Endothelial cell of umbilical vein (primary cell): ENCODE data around the gene STPG3. TPM values are rescaled to one million over a fixed set of nuclear protein-coding genes. Genes with fewer than 3 reads are reported as not detected.
A peak's percentile ranks its signal among the peaks of the same experiment; 100 is the strongest.

Experiments used
- BruUV-seq: library from RNA; stranded (reverse); fragments of 400-500 nt; replicated peaks from 2 replicates; lab custom pipeline; 2021; lab: Mats Ljungman, UMichigan
- CTCF ChIA-PET: fragments of 300-600, 350-600 bp; sonication (Branson Sonifier 250); formaldehyde crosslinking; loops from one replicate; lab custom pipeline; 2021; ENCODE audit warnings: antibody characterized with exemption, inconsistent platforms; lab: Charles Lee
- POLR2A ChIA-PET: fragments of 300-600, 350-600 bp; sonication (Branson Sonifier 250); formaldehyde crosslinking; loops from one replicate; lab custom pipeline; 2021; ENCODE audit warnings: antibody characterized with exemption, inconsistent platforms; lab: Charles Lee
- DNase-seq: peaks from one replicate; pipeline ENCODE4 v3.0.0-alpha.2; 2011; ENCODE audit warnings: low read depth, low spot score
- FAIRE-seq: peaks from 2 replicates; lab custom pipeline; 2011; peaks lifted over from hg19 to GRCh38; lab: Jason Lieb, UNC
- H2AFZ ChIP-seq: 2 replicates; pipeline ENCODE4 v1.6.0; 2012; ENCODE audit warnings: low read depth, low read length, control low read depth, inconsistent platforms
- H3K27ac ChIP-seq: 2 replicates; pipeline ENCODE4 v1.5.1; 2011; ENCODE audit warnings: low read depth, mild to moderate bottlenecking, control low read depth, low read length, moderate library complexity; ENCODE audit not compliant: insufficient read depth
- H3K27me3 ChIP-seq, 2 experiments: 2 replicates each; pipeline versions ENCODE4 v1.6.0 to v1.6.1; 2011; ENCODE audit warnings: low read length in 2 of 2, mixed read lengths in 1 of 2; ENCODE audit not compliant: control insufficient read depth in 2 of 2, insufficient read depth in 2 of 2
- H3K36me3 ChIP-seq, 2 experiments: 2 replicates in 1 of 2; 3 replicates in 1 of 2; pipeline ENCODE4 v1.5.1; 2011; ENCODE audit warnings: low read length in 2 of 2, mild to moderate bottlenecking in 1 of 2, moderate library complexity in 1 of 2; ENCODE audit not compliant: control insufficient read depth in 2 of 2, insufficient read depth in 2 of 2; ENCODE audit errors: extremely low read depth in 1 of 2
- H3K4me1 ChIP-seq: 3 replicates; pipeline ENCODE4 v1.5.1; 2011; ENCODE audit warnings: mild to moderate bottlenecking, low read length; ENCODE audit not compliant: control insufficient read depth, insufficient read depth; ENCODE audit errors: extremely low read depth
- H3K4me2 ChIP-seq: 2 replicates; pipeline ENCODE4 v1.6.1; 2011; ENCODE audit warnings: low read length, control low read depth, mixed read lengths; ENCODE audit not compliant: insufficient read depth
- H3K4me3 ChIP-seq, 3 experiments: fragments of 200-600 bp in 1 of 3; sonication (generic), shearing (Covaris generic) in 1 of 3; replicated peaks in 1 of 3; 2 replicates each; pipeline ENCODE4 v1.5.1; 2011 to 2016; ENCODE audit warnings: control low read depth in 3 of 3, low read length in 3 of 3, mild to moderate bottlenecking in 2 of 3, inconsistent platforms in 1 of 3, low read depth in 1 of 3, moderate library complexity in 1 of 3; ENCODE audit not compliant: insufficient read depth in 1 of 3
- H3K79me2 ChIP-seq: 2 replicates; pipeline ENCODE4 v1.6.0; 2012; ENCODE audit warnings: low read length, inconsistent platforms; ENCODE audit not compliant: control insufficient read depth, insufficient read depth
- H3K9ac ChIP-seq: replicated peaks from 2 replicates; pipeline ENCODE3; 2011; ENCODE audit warnings: low read length, control low read depth; ENCODE audit not compliant: insufficient read depth; ENCODE audit errors: extremely low read depth
- H3K9me1 ChIP-seq: replicated peaks from 3 replicates; pipeline ENCODE4 v1.6.0; 2011; ENCODE audit warnings: mild to moderate bottlenecking, low read length; ENCODE audit not compliant: control insufficient read depth, insufficient read depth; ENCODE audit errors: extremely low read depth
- H3K9me3 ChIP-seq: replicated peaks from 2 replicates; pipeline ENCODE4 v1.5.1; 2012; ENCODE audit warnings: low read length, inconsistent platforms; ENCODE audit not compliant: control insufficient read depth, insufficient read depth
- H4K20me1 ChIP-seq: replicated peaks from 2 replicates; pipeline ENCODE3; 2011; ENCODE audit warnings: mild to moderate bottlenecking, low read length; ENCODE audit not compliant: control insufficient read depth, insufficient read depth; ENCODE audit errors: extremely low read depth
- CTCF ChIP-seq, 2 donors: IDR thresholded peaks; 1 replicate in 1 of 2; 2 replicates in 1 of 2; pipeline ENCODE4 v1.5.1; 2011; ENCODE audit warnings: low read length in 2 of 2, mild to moderate bottlenecking in 2 of 2, moderate library complexity in 2 of 2, control low read depth in 1 of 2, inconsistent platforms in 1 of 2, low read depth in 1 of 2; ENCODE audit not compliant: insufficient read depth in 1 of 2; ENCODE audit errors: extremely low read depth in 1 of 2
- EZH2 ChIP-seq: IDR thresholded peaks from 2 replicates; pipeline ENCODE4 v1.6.1; 2012; ENCODE audit warnings: borderline replicate concordance, low read depth, mild to moderate bottlenecking, moderate library complexity, low read length, inconsistent platforms; ENCODE audit not compliant: severe bottlenecking
- FOS ChIP-seq: IDR thresholded peaks from 2 replicates; pipeline ENCODE4 v1.6.1; 2011; ENCODE audit warnings: mild to moderate bottlenecking, low read length, moderate library complexity, borderline replicate concordance; ENCODE audit not compliant: insufficient read depth
- GATA2 ChIP-seq: IDR thresholded peaks from 2 replicates; pipeline ENCODE4 v1.7.0; 2011; ENCODE audit warnings: low read depth, mild to moderate bottlenecking, moderate library complexity, mixed read lengths, low read length; ENCODE audit not compliant: insufficient read length, insufficient read depth
- JUN ChIP-seq: IDR thresholded peaks from 2 replicates; pipeline ENCODE4 v1.6.1; 2011; ENCODE audit warnings: borderline replicate concordance, low read depth; ENCODE audit not compliant: insufficient read length, insufficient read depth
- MAX ChIP-seq: IDR thresholded peaks from 2 replicates; pipeline ENCODE4 v1.6.1; 2011; ENCODE audit not compliant: insufficient read depth, insufficient read length
- MYC ChIP-seq: IDR thresholded peaks from one replicate; pipeline ENCODE4 v1.6.1; 2011; ENCODE audit warnings: mild to moderate bottlenecking, low read depth, low read length
- POLR2A ChIP-seq: IDR thresholded peaks from 2 replicates; pipeline ENCODE4 v1.6.1; 2012; ENCODE audit warnings: low read depth, mild to moderate bottlenecking, control low read depth, low read length
- POLR2AphosphoS5 ChIP-seq: IDR thresholded peaks from 2 replicates; pipeline ENCODE4 v1.6.1; 2012; ENCODE audit warnings: low read depth, mild to moderate bottlenecking, control low read depth, low read length, moderate library complexity; ENCODE audit not compliant: insufficient read depth
- dilution Hi-C: fragments of 300-500 bp; cut with MboI; formaldehyde crosslinking; loops from one replicate; pipeline ENCODE4 v1.15.0; 2019; ENCODE audit warnings: low sequenced_read_pairs; ENCODE audit not compliant: extremely low pct_ligation_motif_present
- intact Hi-C: fragments of 100-400 bp; cut with micrococcal nuclease; formaldehyde crosslinking; loops from one replicate; pipeline ENCODE4 v1.10.0; 2022
- polyA plus RNA-seq, 4 experiments: library from polyadenylated mRNA; depleted of rRNA in 3 of 4; stranded (reverse) in 3 of 4; unstranded in 1 of 4; fragments of >200 nt; gene quantifications; 2 replicates each; pipeline versions ENCODE4 v1.2.1 to v1.2.3, GENCODE V29; 2011 to 2012; ENCODE audit warnings: missing spikeins in 1 of 4
- total RNA-seq: library from RNA; stranded (reverse); gene quantifications from 2 replicates; pipeline ENCODE4 v1.2.3, GENCODE V29; 2021

The STPG3 gene
- total and polyA plus RNA-seq, 2 donors (not counting 3 experiments of a cell fraction or from before 2014, with no cell fraction given), result not detected

DNA sequence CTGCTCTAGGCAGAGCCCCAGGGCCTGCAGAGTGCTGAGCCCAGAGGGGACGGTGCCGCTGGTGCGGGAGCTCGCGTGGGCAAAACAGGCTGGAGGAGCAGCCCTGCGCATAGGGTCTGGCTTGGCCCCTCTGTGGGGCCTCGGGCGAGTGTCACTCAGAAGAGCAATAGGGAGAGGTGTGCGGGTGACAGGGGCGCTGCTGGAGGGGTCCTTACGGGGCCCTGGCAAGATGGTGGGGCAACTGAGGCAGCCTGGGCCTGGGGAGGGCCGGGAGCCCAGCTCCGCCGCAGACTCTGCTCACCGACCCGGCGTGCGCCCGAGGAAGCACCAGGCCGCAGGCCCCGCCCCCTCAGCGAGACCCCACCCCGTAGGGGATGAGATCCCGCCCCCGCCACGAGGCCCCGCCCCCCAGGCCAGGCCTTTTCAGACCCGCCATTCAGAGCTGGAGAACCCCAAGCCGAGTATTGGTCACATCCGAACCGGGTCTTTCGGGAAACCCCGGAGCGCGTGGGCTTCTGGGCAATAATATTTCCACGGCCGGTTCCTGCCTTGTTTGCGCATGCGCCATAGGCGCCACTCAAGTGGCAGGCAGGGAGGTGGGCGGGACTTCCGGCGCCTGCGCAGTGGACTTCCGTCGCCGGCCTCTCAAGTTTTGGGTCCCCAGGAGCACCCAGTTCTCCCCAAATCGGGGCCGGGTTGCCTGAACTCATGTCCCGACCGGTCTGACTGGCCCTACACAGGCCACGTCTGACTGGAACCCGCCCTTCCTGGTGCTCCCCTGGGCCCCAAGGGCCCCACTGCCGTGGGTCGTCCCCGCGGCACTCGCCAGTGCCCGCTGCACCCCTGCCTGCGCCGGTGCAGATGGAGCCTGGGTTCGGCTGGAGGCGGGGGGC is 27.8 kb upstream of the STPG3 start:
- POLR2A ChIA-PET, result interaction anchor here (0.6 to 1.9 kb wide), 6 partner anchors 17 to 377 kb away, joined by 3 to 10 read pairs (median 6); partner anchors contain the start of genes TPRN and TUBB4B

More for the DNA sequence above, 27.8 kb upstream of the STPG3 start:
- peak overlapping the region; percentile 80 to 91 (median 82) for H3K4me3 ChIP-seq
- no peaks in the 10 kb centered on the region for H3K9me3 ChIP-seq
- DNase-seq (peak; percentile 98), FAIRE-seq (peak; percentile 96)
- dilution Hi-C loops (no loop called here), intact Hi-C loops (loop anchor here (1.0 to 2.0 kb wide), 6 partner anchors 13 to 101 kb away; partner anchors contain the start of genes TPRN and TUBB4B)
- H4K20me1 ChIP-seq, result no peaks in the 10 kb centered on the region
- H3K27me3 ChIP-seq, result no peaks in the 10 kb centered on the region
- CTCF ChIA-PET, result interaction anchor here (0.6 to 6.3 kb wide), 12 partner anchors 8 to 105 kb away, joined by 3 to 63 read pairs (median 8); partner anchors contain the start of genes NDOR1, SSNA1 and TMEM203
- TF ChIP-seq JUN (no peak), FOS (no peak), MYC (no peak), POLR2AphosphoS5 (peak; percentile 88), MAX (no peak), POLR2A (peak; percentile 78), CTCF (IDR thresholded peaks at IDR 0.05; ENCODE audit: extremely low read depth in 1 of 2, insufficient read depth in 1 of 2, low read depth in 1 of 2, low read length in 2 of 2) (no peak), GATA2 (no peak), EZH2 (no peak)
- no peaks in the 10 kb centered on the region for H3K9me1 ChIP-seq
- no peaks in the 10 kb centered on the region for H3K79me2 ChIP-seq
- no peaks in the 10 kb centered on the region for H3K36me3 ChIP-seq
- peak overlapping the region; percentile 86 for H3K4me2 ChIP-seq
- H3K4me1 ChIP-seq, result peaks cover 18% of the 10 kb centered on the region
- peak overlapping the region; percentile 68 for H3K27ac ChIP-seq
- peak overlapping the region; percentile 95 for H2AFZ ChIP-seq
- peak overlapping the region; percentile 70 for H3K9ac ChIP-seq
- BruUV-seq, result TSS peak; percentile 95
